ENCODE data around the gene PUM1.

PUM1 gene

DNA sequence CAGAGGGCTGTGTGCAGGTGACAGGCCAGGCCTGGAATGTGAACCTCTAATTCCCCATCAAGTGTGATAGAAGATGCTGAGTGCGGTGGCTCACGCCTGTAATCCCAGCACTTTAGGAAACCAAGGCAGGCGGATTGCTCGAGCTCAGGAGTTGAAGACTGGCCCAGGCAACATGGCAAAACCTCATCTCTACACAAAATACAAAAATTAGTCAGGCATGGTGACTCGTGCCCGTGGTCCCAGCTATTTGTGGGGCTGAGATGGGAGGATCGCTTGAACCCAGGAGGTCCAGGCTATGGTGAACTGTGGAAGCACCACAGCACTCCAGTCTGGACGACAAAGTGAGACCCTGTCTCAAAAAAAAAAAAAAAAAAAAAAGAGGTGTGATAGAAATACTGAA is 40.1 kb upstream of the PUM1 start:
- WGBS (ENCODE audit: extremely low coverage, insufficient coverage, low lambda C conversion rate), result no CpG with 5 or more reads among the region's 8 CpGs
- H3K27me3 ChIP-seq (ENCODE audit: insufficient read depth, low read length, poor library complexity), result no peaks in the 10 kb centered on the region

DNA sequence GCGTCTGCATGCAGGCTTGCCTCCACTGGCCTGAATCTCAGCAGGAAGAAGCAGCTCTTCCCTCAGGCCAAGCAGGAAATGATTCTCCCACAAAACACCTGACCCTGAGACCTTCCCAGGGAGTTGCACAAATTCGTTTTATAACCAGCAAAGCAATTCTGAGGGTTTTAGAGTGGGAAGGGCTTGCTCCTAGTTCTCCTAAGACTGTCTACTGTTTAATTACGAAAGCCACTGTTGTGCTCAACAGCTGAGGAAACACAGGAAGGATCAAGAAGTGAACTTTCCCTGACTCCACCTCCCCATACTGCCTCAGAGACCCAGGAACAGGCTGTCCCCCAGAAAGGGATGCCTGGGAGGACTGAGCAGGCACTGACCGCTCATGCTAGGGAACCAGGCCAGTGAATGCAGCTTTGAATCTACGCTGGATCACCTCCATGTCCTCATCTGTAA is 37.0 kb upstream of the PUM1 start:
- DNase-seq, result peak; percentile 26
- Histone ChIP-seq H3K4me2 (ENCODE audit: low read length) (no peak overlapping the region), H3K36me3 (ENCODE audit: control insufficient read depth, insufficient read depth, low read length) (no peaks in the 10 kb centered on the region), H3K27ac (ENCODE audit: low read depth, low read length) (no peak overlapping the region), H3K23ac (ENCODE audit: low read length) (peak overlapping the region; percentile 97), H3K4me3 (ENCODE audit: low read length) (no peak overlapping the region), H3K27me3 (ENCODE audit: insufficient read depth, low read length, poor library complexity) (no peaks in the 10 kb centered on the region), H3K79me1 (ENCODE audit: low read length) (no peaks in the 10 kb centered on the region), H3K79me2 (ENCODE audit: control insufficient read depth, insufficient read depth, low read length) (no peaks in the 10 kb centered on the region), H3K9ac (ENCODE audit: low read length) (no peak overlapping the region), H2BK120ac (ENCODE audit: low read depth, low read length) (no peak overlapping the region), H4K5ac (ENCODE audit: low read length) (no peak overlapping the region), H4K8ac (ENCODE audit: low read depth, low read length) (no peak overlapping the region), H2BK5ac (ENCODE audit: low read length) (no peak overlapping the region), H2BK15ac (replicated peaks; ENCODE audit: low read depth) (no peak overlapping the region), H3K18ac (ENCODE audit: low read length) (no peak overlapping the region), H2AK5ac (ENCODE audit: low read length) (no peak overlapping the region), H3K56ac (ENCODE audit: low read length) (peak overlapping the region; percentile 17), H3K4ac (ENCODE audit: low read depth, low read length) (no peak overlapping the region), H3K4me1 (ENCODE audit: control insufficient read depth, low read depth, low read length) (no peaks in the 10 kb centered on the region)
- WGBS (ENCODE audit: extremely low coverage, insufficient coverage, low lambda C conversion rate), result no CpG with 5 or more reads among the region's 5 CpGs

More for the DNA sequence above, 40.1 kb upstream of the PUM1 start:
- no peaks in the 10 kb centered on the region for H3K36me3 ChIP-seq (ENCODE audit: control insufficient read depth, insufficient read depth, low read length)
- H3K79me2 ChIP-seq (ENCODE audit: control insufficient read depth, insufficient read depth, low read length), result no peaks in the 10 kb centered on the region
- no peak overlapping the region for H3K4me3 ChIP-seq (ENCODE audit: low read length)
- no peak for DNase-seq
- H4K5ac ChIP-seq (ENCODE audit: low read length), result no peak overlapping the region
- H3K18ac ChIP-seq (ENCODE audit: low read length), result no peak overlapping the region
- no peak overlapping the region for H3K9ac ChIP-seq (ENCODE audit: low read length)
- no peak overlapping the region for H2BK120ac ChIP-seq (ENCODE audit: low read depth, low read length)
- no peak overlapping the region for H3K4me2 ChIP-seq (ENCODE audit: low read length)
- no peak overlapping the region for H3K56ac ChIP-seq (ENCODE audit: low read length)
- H3K79me1 ChIP-seq (ENCODE audit: low read length), result no peaks in the 10 kb centered on the region
- no peak overlapping the region for H2BK15ac ChIP-seq (replicated peaks; ENCODE audit: low read depth)
- H3K4me1 ChIP-seq (ENCODE audit: control insufficient read depth, low read depth, low read length), result no peaks in the 10 kb centered on the region
- H3K4ac ChIP-seq (ENCODE audit: low read depth, low read length), result no peak overlapping the region
- H2BK5ac ChIP-seq (ENCODE audit: low read length), result no peak overlapping the region
- H3K23ac ChIP-seq (ENCODE audit: low read length), result no peak overlapping the region
- H2AK5ac ChIP-seq (ENCODE audit: low read length), result no peak overlapping the region
- no peak overlapping the region for H3K27ac ChIP-seq (ENCODE audit: low read depth, low read length)
- H4K8ac ChIP-seq (ENCODE audit: low read depth, low read length), result no peak overlapping the region

GRCh38 chr1:31101147-31101502 is 35.6 kb upstream of the PUM1 start:
- H3K27me3 ChIP-seq (ENCODE audit: insufficient read depth, low read length, poor library complexity), result no peaks in the 10 kb centered on the region
- H2AK5ac ChIP-seq (ENCODE audit: low read length), result no peak overlapping the region
- no peaks in the 10 kb centered on the region for H3K4me1 ChIP-seq (ENCODE audit: control insufficient read depth, low read depth, low read length)
- no peak overlapping the region for H3K27ac ChIP-seq (ENCODE audit: low read depth, low read length)
- no peak overlapping the region for H3K23ac ChIP-seq (ENCODE audit: low read length)
- no peak overlapping the region for H3K4me2 ChIP-seq (ENCODE audit: low read length)
- H3K79me2 ChIP-seq (ENCODE audit: control insufficient read depth, insufficient read depth, low read length), result no peaks in the 10 kb centered on the region
- DNase-seq, result peak; percentile 23
- no peak overlapping the region for H3K4me3 ChIP-seq (ENCODE audit: low read length)
- H2BK15ac ChIP-seq (replicated peaks; ENCODE audit: low read depth), result no peak overlapping the region
- H3K56ac ChIP-seq (ENCODE audit: low read length), result no peak overlapping the region
- no CpG with 5 or more reads among the region's 4 CpGs for WGBS (ENCODE audit: extremely low coverage, insufficient coverage, low lambda C conversion rate)
- H3K9ac ChIP-seq (ENCODE audit: low read length), result no peak overlapping the region
- no peaks in the 10 kb centered on the region for H3K36me3 ChIP-seq (ENCODE audit: control insufficient read depth, insufficient read depth, low read length)
- H4K5ac ChIP-seq (ENCODE audit: low read length), result no peak overlapping the region
- no peak overlapping the region for H4K8ac ChIP-seq (ENCODE audit: low read depth, low read length)
- no peaks in the 10 kb centered on the region for H3K79me1 ChIP-seq (ENCODE audit: low read length)
- H3K18ac ChIP-seq (ENCODE audit: low read length), result peak overlapping the region; percentile 76
- H2BK120ac ChIP-seq (ENCODE audit: low read depth, low read length), result peak overlapping the region; percentile 15
- no peak overlapping the region for H2BK5ac ChIP-seq (ENCODE audit: low read length)
- H3K4ac ChIP-seq (ENCODE audit: low read depth, low read length), result no peak overlapping the region

- Histone ChIP-seq H3K18ac (ENCODE audit: low read length) (no peak overlapping the region), H4K5ac (ENCODE audit: low read length) (no peak overlapping the region), H3K27me3 (ENCODE audit: insufficient read depth, low read length, poor library complexity) (no peaks in the 10 kb centered on the region), H2BK120ac (ENCODE audit: low read depth, low read length) (no peak overlapping the region), H2BK5ac (ENCODE audit: low read length) (no peak overlapping the region), H3K79me2 (ENCODE audit: control insufficient read depth, insufficient read depth, low read length) (no peaks in the 10 kb centered on the region), H2BK15ac (replicated peaks; ENCODE audit: low read depth) (no peak overlapping the region), H3K4me3 (ENCODE audit: low read length) (no peak overlapping the region), H3K4me1 (ENCODE audit: control insufficient read depth, low read depth, low read length) (no peaks in the 10 kb centered on the region), H3K23ac (ENCODE audit: low read length) (no peak overlapping the region), H3K27ac (ENCODE audit: low read depth, low read length) (no peak overlapping the region), H4K8ac (ENCODE audit: low read depth, low read length) (no peak overlapping the region), H3K4ac (ENCODE audit: low read depth, low read length) (no peak overlapping the region), H2AK5ac (ENCODE audit: low read length) (no peak overlapping the region), H3K4me2 (ENCODE audit: low read length) (no peak overlapping the region), H3K36me3 (ENCODE audit: control insufficient read depth, insufficient read depth, low read length) (no peaks in the 10 kb centered on the region), H3K9ac (ENCODE audit: low read length) (no peak overlapping the region), H3K79me1 (ENCODE audit: low read length) (no peaks in the 10 kb centered on the region), H3K56ac (ENCODE audit: low read length) (no peak overlapping the region)
- WGBS (ENCODE audit: extremely low coverage, insufficient coverage, low lambda C conversion rate), result no CpG with 5 or more reads among the region's 6 CpGs
- DNase-seq, result no peak
Observed at GRCh38 chr1:31099293-31100032, 33.9 kb upstream of the PUM1 start.

DNA sequence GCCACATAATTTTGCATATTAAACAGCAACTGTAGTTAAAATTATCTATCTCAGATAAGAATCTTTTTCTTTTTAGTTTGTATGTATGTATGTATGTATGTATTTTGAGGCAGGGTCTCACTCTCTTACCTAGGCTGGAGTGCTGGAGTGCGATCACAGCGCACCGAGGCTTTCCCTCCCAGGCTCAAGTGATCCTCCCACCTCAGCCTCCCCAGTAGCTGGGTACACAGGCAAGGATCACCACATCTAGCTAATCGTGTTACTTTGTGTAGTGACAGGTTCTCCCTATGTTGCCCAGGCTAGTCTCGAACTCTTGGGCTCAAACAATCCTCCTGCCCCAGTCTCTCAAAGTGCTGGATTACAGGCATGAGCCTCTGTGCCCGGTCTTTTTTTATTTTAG is 30.5 kb upstream of the PUM1 start:
- Histone ChIP-seq H2AK5ac (ENCODE audit: low read length) (no peak overlapping the region), H3K56ac (ENCODE audit: low read length) (no peak overlapping the region), H3K79me1 (ENCODE audit: low read length) (no peaks in the 10 kb centered on the region), H3K4me1 (ENCODE audit: control insufficient read depth, low read depth, low read length) (no peaks in the 10 kb centered on the region), H3K4me2 (ENCODE audit: low read length) (no peak overlapping the region), H3K27me3 (ENCODE audit: insufficient read depth, low read length, poor library complexity) (no peaks in the 10 kb centered on the region), H3K4me3 (ENCODE audit: low read length) (no peak overlapping the region), H3K36me3 (ENCODE audit: control insufficient read depth, insufficient read depth, low read length) (no peaks in the 10 kb centered on the region), H4K8ac (ENCODE audit: low read depth, low read length) (no peak overlapping the region), H3K23ac (ENCODE audit: low read length) (no peak overlapping the region), H3K4ac (ENCODE audit: low read depth, low read length) (no peak overlapping the region), H3K27ac (ENCODE audit: low read depth, low read length) (no peak overlapping the region), H2BK120ac (ENCODE audit: low read depth, low read length) (no peak overlapping the region), H2BK5ac (ENCODE audit: low read length) (no peak overlapping the region), H2BK15ac (replicated peaks; ENCODE audit: low read depth) (no peak overlapping the region), H3K9ac (ENCODE audit: low read length) (no peak overlapping the region), H3K79me2 (ENCODE audit: control insufficient read depth, insufficient read depth, low read length) (no peaks in the 10 kb centered on the region), H4K5ac (ENCODE audit: low read length) (no peak overlapping the region), H3K18ac (ENCODE audit: low read length) (no peak overlapping the region)
- DNase-seq, result no peak
- WGBS (ENCODE audit: extremely low coverage, insufficient coverage, low lambda C conversion rate), result no CpG with 5 or more reads among the region's 6 CpGs
